NCI-H1436 (cell line): ENCODE measurements around the gene TMEM51.

Experiments used
- DNase-seq: peaks from one replicate; lab custom pipeline; 2025; lab: John Stamatoyannopoulos, UW

Gene TMEM51

GRCh38 chr1:15246960-15247614 is 93.5 kb downstream of the TMEM51 start, which contains the start of gene FHAD1:
FHAD1 (plus strand) TSS chr1:15247223; CDS start chr1:15251785, 4,562 bp downstream.
- peak; percentile 68 for DNase-seq

- no peak for DNase-seq
Observed at GRCh38 chr1:15248216-15248615, 94.7 kb downstream of the TMEM51 start.

GRCh38 chr1:15249081-15249480 is 95.5 kb downstream of the TMEM51 start:
- DNase-seq = no peak

- no peak for DNase-seq
Observed at GRCh38 chr1:15251857-15252835, 98.6 kb downstream of the TMEM51 start.

GRCh38 chr1:15254559-15254958 is 101.0 kb downstream of the TMEM51 start:
- no peak for DNase-seq

GRCh38 chr1:15255582-15256149 is 102.1 kb downstream of the TMEM51 start:
- DNase-seq = no peak

- DNase-seq = no peak
Observed at GRCh38 chr1:15256584-15256983, 103.0 kb downstream of the TMEM51 start.

GRCh38 chr1:15257309-15257708 is 103.8 kb downstream of the TMEM51 start:
- DNase-seq = no peak

- DNase-seq = no peak
Observed at GRCh38 chr1:15258833-15259621, 105.5 kb downstream of the TMEM51 start.

GRCh38 chr1:15259622-15260007 is 106.1 kb downstream of the TMEM51 start:
- no peak for DNase-seq

GRCh38 chr1:15260418-15261154 is 107.0 kb downstream of the TMEM51 start:
- no peak for DNase-seq

GRCh38 chr1:15261155-15262002 is 107.8 kb downstream of the TMEM51 start:
- no peak for DNase-seq

GRCh38 chr1:15262003-15262377 is 108.4 kb downstream of the TMEM51 start:
- no peak for DNase-seq

GRCh38 chr1:15262706-15263105 is 109.2 kb downstream of the TMEM51 start:
- DNase-seq = no peak

- no peak for DNase-seq
Observed at GRCh38 chr1:15264769-15265168, 111.2 kb downstream of the TMEM51 start.
